HG03280 (cell line): ENCODE results near the gene EFCAB5.
"Not testable (repeated sequence)": the region's sequence is repeated elsewhere in the genome, so short reads cannot be mapped to it uniquely, and the experiment has no call there.

Experiments
- ATAC-seq: cut with Tn5 transposase; IDR thresholded peaks from one replicate; pipeline ENCODE4 v1.9.1; 2021; ENCODE audit warnings: mild to moderate bottlenecking, moderate library complexity; ENCODE audit not compliant: unreplicated experiment

EFCAB5 gene

GRCh38 chr17:29941334-29941733 lies at the start of gene EFCAB5:
Gene EFCAB5 (plus strand): TSS chr17:29941634. CDS start chr17:29941797, 163 bp downstream.
- ATAC-seq: no peak

- no peak for ATAC-seq
Observed at GRCh38 chr17:29892201-29892600, 49.2 kb upstream of the EFCAB5 start.

- ATAC-seq: not testable (repeated sequence)
Observed at GRCh38 chr17:29897136-29897535, 44.3 kb upstream of the EFCAB5 start.

- no peak for ATAC-seq
Observed at GRCh38 chr17:29903471-29903870, 38.0 kb upstream of the EFCAB5 start.

GRCh38 chr17:29905086-29905878 lies 36.2 kb upstream of the EFCAB5 start:
- no peak for ATAC-seq

GRCh38 chr17:29905879-29906167 lies 35.6 kb upstream of the EFCAB5 start:
- no peak for ATAC-seq

GRCh38 chr17:29906969-29907368 lies 34.5 kb upstream of the EFCAB5 start:
- ATAC-seq: no peak

GRCh38 chr17:29909236-29910003 lies 32.0 kb upstream of the EFCAB5 start:
- ATAC-seq: no peak

GRCh38 chr17:29911641-29912177 lies 29.7 kb upstream of the EFCAB5 start:
- no peak for ATAC-seq

- no peak for ATAC-seq
Observed at GRCh38 chr17:29914819-29915537, 26.5 kb upstream of the EFCAB5 start.

- ATAC-seq: no peak
Observed at GRCh38 chr17:29918016-29918415, 23.4 kb upstream of the EFCAB5 start.

GRCh38 chr17:29918922-29919856 lies 22.2 kb upstream of the EFCAB5 start:
- ATAC-seq: no peak

- ATAC-seq: no peak
Observed at GRCh38 chr17:29924786-29925185, 16.6 kb upstream of the EFCAB5 start.

GRCh38 chr17:29927546-29927945 lies 13.9 kb upstream of the EFCAB5 start:
- ATAC-seq: no peak

GRCh38 chr17:29929006-29929532 lies 12.4 kb upstream of the EFCAB5 start:
- no peak for ATAC-seq

GRCh38 chr17:29929533-29930408 lies 11.7 kb upstream of the EFCAB5 start, which contains the start of gene SSH2:
Gene SSH2 (minus strand): TSS chr17:29930228. CDS start chr17:29930000, 228 bp downstream.
- peak; percentile 69 for ATAC-seq

GRCh38 chr17:29930409-29931010 lies 10.9 kb upstream of the EFCAB5 start:
- ATAC-seq: no peak

- ATAC-seq: peak; percentile 52
Observed at GRCh38 chr17:29931231-29931932, 10.1 kb upstream of the EFCAB5 start.
